HG02678 (cell line): ENCODE data around the gene KEL.
"Not testable (repeated sequence)": the region's sequence is repeated elsewhere in the genome, so short reads cannot be mapped to it uniquely, and the experiment has no call there.

Experiments
- ATAC-seq: cut with Tn5 transposase; IDR thresholded peaks from one replicate; pipeline ENCODE4 v1.9.1; 2021; ENCODE audit warnings: mild to moderate bottlenecking, moderate library complexity; ENCODE audit not compliant: unreplicated experiment

KEL gene, protein sequence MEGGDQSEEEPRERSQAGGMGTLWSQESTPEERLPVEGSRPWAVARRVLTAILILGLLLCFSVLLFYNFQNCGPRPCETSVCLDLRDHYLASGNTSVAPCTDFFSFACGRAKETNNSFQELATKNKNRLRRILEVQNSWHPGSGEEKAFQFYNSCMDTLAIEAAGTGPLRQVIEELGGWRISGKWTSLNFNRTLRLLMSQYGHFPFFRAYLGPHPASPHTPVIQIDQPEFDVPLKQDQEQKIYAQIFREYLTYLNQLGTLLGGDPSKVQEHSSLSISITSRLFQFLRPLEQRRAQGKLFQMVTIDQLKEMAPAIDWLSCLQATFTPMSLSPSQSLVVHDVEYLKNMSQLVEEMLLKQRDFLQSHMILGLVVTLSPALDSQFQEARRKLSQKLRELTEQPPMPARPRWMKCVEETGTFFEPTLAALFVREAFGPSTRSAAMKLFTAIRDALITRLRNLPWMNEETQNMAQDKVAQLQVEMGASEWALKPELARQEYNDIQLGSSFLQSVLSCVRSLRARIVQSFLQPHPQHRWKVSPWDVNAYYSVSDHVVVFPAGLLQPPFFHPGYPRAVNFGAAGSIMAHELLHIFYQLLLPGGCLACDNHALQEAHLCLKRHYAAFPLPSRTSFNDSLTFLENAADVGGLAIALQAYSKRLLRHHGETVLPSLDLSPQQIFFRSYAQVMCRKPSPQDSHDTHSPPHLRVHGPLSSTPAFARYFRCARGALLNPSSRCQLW

DNA sequence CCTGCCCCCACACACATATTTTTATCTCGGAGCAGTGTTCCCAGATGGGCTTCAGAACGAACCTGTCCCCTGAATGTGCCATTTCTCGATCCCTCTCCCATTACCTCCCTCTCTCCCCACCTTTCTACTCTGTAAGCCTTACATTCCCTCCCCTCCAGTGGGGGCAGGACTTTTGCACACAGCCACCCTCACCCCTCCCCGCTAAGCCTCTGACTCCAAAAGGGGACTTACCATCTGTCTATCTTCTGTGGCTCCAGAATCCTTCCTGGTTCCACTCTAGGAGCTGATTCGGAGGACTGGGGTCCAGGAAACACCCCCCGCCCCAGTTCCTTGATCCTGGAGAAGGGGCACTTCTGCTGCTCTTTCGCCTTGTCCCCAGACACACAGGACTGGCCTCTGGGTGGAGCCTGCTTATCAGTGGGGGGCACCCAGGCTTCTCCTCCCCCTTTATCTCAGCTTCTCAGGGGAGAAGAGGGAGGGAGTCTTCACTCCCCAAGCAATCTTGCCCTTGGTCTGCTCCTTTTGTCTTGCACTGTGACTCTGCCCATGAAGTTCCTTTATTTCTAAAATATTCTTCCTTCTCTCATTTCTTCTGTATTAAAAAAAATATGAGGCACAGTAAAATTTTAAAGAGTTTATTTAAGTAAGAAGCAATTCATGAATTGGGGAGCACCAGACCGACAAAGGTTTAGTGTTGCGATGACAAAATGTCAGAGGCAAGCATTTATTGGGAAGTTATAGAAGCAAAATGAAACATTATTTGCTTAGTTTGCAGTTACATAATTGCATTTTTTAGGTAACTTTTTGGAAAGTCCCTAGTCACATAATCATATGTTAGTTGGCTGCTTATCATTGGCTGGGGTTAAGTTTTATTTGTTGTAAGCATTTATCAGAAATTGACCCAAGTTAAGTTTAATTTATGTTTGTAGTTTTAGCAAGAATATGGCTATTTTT lies at the start of gene KEL:
Gene KEL, minus strand, starts transcription at position 391 of the 954 bp plus-strand sequence. Its CDS starts 157 bp downstream, at position 234.
- no peak for ATAC-seq

DNA sequence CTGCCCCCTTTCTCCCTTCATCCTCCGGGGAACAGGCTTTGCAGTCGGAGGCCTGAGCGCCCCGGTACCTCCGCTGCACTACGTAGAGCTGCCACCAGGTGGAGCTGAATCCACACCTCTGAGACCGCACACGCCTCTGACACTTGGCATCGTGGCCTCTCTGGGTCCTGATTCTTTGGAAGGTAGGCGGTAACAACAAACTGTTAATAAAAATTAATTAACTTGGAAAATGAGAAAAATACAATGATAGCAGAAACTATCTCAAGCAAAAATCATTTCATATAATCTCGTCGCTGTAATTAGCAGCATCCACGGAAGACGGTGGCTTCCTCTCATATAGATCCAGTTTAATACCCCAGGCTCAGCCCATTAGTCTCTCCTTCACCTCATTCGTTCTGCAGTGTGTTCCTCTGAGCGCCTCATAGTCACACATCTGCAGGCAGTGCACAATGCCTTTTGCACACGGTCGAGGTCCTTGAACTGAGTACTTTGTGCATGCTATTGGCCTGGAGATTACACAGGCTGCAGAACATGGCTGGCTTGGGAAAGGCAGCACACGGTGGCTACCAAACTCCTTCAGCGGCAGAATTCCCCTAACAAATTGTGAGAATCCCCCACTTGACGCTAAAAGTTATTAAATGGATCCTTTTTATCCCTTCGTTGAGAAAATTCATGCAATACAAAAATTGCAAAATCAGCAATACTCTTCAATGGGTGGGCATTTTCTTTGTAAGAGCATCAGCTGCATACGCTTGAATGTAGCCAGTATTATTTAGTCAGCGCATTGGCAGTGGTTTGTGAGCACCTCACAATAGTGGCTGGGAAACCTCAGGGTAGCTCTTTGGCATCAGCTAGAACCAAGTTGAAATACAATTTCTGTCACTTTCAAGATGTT lies 46.1 kb upstream of the KEL start:
- ATAC-seq = peak; percentile 93

DNA sequence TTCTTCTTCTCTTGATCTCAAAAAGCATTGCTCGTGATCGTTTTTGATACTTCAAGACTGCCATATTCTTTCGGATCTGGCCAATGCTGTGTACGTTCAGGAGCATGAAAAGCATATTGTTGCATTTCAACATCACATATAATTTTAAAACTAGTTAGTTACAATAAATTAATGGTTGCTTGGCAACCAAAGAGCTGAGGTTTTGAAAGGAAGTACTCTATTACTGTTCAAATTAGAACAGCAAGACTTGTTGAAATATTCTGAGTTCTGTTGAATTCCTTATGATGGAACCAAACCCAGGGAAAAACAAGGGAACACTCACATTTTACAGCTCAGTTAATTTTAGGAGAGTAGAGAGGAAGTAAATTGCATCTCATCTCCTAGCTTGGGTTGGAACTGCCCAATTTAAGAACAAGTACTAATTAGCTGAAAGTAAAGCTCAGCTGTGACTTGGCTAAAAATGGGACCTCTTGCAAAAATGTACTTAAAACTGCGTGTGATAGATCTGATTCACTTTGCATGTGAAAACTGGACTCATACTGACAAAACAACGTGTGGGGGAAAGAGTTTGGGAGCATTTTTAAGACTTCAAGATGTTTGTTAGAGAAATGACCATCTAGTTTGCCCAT lies 43.6 kb upstream of the KEL start:
- no peak for ATAC-seq

DNA sequence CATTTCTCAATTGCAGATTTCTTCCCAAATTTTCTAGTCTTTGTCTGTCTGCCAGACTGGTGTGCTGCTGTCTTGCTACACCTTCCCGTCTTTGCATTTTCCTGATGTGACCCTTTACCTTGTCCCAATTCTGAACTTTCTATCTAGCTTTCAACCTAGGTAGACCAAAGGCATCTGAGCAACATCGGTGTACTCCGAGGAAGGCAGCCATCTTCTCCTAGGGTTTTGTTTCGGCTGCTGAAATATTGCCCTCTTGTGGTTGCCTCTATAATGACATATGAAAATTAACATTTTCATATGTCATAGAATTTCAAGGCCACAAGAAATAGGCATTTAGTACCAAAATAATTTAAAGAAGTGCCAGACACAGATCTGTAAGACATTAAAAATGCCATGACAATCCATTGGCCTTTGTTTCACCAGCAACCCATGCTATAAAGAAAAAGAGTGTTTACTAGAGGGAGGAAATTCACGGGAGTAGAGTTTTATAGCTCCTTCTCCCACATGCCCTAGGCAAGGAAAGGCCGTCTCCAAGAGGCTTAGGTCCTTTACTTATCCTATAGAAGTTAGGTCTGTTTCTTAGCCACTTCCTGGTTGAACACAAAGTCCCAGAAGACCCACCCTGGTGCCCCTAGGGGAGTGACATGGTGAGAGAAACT lies 41.4 kb upstream of the KEL start:
- ATAC-seq = peak; percentile 62

DNA sequence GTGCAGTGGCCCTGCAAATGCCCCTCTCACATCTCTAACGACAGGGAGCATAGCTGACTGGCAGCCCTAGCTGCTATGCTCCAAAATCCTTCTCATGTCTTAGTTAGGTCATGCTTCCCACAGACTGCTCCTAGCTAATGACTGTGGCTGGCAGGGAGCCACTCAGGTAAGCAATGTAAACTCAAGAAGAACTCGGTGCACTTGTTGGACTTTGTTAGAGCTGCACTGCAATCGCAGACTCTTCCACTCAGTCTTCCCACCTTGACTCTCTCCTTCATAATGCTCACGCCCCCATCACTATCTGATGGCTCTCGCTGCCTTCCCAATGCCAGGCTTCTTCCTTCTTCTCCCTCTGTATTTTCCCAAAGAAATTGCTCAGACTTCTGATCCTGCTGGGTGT lies 40.7 kb upstream of the KEL start:
- ATAC-seq = no peak

DNA sequence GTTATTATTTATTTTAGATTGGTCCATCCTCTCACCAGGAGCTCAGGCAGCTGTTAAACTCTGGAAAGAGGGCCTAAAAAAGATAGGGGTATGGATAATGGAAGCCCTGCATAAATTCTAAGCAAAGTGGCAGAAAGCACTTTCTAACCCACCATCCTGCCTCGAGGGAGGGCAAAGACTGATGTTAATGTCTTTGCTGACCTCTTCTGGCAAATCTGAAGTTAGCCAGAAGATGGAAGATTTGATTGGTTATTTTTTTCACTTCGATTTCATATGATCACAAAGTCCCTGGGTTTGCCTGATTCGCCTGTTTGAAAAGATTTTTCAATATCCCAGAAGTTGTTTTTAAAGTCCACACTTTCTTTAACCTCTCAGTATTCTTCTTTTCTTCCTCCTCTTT lies 39.9 kb upstream of the KEL start:
- ATAC-seq = no peak

DNA sequence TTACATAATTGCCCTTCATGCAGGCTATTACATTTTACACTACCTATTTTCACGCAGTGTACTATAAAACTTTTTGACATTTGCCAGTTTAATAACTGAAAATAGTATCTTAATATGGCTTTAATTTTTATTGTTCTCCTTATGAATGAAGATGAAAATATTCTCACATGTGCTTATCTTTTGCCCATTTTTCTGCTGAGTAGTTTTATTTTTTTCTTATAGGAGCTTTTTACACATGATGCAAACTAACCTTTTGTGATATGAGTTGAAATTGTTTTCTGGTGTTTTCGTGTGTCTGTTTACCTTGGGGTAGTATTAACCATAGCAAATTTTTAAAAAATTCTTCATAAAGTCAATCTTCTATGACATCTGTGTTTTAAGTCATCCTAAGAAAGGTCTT lies 38.5 kb upstream of the KEL start:
- no peak for ATAC-seq

DNA sequence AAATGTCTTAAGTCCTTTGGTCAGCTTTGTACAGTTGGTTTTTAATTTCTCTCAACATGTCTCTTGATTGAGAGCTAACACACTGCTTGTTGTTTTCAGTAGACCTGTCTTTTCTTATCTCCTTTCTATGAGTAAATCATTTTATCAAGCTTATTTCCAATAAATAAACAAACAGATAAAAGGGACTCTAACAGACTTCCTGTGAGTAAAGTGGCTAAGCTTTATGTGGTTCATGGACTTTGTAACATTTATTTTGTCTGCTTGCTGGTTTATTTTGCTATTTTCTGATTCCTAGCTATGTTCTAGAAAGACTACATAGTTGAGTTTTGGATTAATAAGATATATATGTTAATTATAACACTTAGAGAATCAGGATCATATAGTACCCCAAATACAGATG lies 37.6 kb upstream of the KEL start:
- ATAC-seq = no peak

DNA sequence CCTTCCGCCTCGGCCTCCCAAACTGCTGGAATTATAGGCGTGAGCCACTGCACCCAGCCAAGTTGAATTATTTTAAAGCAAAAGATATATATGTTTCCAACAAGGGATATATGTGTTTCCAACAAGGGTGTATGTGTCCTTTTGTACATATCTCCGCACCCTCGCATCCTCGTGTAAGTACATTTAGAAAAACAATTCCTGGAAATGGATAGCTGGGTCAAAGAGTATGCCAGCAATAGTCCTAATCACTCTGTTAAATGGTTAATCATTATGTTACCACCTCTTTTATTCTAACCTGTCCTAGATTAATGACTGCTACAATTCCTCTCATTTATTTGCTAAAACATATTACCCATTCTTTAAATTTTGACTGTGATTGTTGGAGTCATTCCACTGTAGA lies 36.8 kb upstream of the KEL start:
- ATAC-seq = no peak

DNA sequence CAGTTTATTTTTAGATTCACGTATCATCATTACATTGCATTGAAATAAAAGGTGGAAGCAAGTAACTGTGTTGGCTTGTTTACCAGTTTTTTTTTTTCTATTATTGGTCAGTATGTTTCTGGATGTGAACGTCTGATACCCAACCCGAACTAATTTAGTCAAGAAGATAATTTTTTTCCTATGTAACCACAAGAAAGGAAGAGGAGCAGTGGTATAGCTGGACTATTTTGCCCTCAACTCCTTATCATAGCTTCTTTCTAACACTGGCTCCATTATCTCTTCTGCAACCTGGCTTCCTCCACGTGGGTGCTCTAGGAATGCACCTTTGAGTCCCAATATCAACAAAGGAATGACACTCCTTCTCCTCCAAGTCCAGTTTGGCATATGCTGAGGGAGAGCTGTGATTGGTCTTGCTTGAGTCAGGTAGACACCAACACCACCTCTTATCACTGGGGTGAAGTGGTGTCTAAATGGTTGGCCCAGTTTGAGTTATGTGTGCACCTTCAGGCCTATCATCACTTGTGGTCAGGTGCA lies 35.4 kb upstream of the KEL start:
- no peak for ATAC-seq

DNA sequence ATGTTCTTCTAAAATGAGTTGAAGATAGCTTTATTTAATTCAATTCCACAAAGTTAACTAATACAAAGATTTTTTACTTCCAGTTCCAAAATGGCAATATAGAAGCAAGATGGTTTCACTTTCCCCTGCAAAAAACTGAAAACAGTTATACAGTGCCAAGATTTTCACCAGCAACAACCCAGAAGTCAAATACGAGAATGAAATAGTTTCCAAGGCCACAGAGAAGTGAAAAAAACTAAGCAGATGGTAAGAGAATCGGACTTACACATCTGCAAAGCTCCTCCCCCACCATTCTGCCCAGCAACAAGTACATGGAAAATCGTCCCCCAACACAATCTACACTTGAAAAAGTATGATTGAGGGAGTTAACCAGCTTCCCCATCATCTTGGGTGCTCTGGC lies 30.3 kb upstream of the KEL start:
- no peak for ATAC-seq

DNA sequence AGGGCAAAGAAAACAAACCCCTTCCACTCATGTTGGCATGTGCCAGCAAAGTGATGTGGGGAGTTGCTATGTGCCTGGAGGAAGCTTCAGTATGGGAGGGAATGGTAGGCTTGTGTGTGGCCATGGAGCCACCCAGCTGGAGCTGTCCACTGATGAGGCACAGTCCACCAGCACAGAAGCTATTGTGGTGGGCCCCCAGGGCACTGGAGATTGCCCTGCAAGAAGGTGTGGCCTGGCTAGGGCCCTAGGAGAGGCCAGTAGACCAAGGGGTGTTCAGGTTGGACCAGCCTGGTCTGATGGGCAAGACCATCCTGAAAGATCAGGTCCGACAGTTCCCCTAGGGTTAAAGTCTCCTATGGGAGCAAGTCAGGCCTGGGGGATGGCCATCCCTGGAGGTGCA lies 22.1 kb upstream of the KEL start:
- no peak for ATAC-seq

DNA sequence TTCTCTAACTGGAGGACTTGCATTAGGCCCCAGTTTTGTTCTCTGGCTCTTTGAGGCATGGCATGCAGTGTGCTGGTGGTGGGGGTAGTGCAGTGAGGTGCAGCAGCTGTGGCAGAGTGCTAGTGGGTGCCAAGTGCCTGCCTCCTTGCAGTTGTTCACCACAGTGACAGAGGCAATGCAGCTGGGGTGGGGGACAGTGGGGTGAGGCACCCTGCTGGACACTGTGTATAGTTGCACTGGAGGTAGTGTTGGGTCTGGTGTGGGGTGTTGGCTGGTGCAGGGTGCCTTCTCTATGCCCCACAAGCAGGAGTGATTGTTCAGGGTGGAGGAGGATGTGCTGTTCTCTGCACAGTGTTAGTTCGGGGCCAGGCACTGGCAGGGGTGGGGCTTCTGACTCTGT lies 21.7 kb upstream of the KEL start:
- ATAC-seq = no peak

DNA sequence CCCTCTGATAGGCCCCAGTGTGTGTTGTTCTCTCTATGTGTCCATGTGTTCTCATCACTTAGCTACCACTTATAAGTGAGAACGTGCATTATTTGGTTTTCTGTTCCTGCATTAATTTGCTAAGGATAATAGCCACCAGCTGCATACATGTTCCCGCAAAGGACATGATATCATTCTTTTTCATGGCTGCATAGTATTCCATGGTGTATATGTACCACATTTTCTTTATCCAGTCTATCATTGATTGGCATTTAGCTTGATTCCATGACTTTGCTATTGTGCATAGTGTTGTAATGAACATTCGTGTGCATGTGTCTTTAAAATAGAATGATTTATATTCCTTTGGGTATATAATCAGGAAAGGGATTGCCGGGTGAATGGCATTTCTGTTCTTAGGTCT lies 16.2 kb upstream of the KEL start:
- ATAC-seq = not testable (repeated sequence)

DNA sequence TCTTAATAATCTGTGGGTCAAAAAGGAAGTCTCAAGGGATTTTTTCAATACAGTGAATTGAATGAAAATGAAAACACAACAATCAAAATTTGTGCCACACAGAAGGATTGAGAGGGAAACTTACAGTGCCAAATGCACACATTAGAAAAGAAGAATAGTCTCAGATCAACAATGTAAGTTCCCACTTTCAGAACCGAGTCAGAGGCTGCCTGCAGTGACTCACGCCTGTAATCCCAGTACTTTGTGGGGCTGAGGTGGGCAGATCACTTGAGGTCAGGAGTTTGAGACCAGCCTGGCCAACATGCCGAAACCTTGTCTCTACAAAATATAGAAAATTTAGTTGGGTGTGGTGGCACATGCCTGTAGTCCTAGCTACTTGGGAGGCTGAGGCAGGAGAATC lies 12.5 kb upstream of the KEL start:
- ATAC-seq = no peak

DNA sequence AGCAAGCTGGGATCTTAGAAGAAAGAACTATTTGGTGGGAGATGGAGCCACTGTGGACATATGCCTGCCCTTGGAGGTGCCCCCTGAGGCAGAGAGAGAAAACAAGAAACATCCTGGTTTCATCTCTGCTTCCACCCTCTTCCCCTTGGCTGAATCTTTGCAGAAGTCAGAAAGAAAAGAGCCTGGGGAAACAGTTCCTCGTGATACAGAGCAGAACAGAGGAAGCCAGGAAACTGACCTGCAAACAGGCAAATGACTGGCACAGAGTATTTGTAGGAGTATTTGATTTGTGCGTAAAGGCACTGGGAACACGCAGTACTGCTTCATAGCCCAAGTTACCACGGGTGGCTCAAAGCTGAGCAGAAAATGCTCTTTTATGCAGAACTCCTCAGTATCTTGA lies 7.0 kb upstream of the KEL start:
- ATAC-seq = no peak

DNA sequence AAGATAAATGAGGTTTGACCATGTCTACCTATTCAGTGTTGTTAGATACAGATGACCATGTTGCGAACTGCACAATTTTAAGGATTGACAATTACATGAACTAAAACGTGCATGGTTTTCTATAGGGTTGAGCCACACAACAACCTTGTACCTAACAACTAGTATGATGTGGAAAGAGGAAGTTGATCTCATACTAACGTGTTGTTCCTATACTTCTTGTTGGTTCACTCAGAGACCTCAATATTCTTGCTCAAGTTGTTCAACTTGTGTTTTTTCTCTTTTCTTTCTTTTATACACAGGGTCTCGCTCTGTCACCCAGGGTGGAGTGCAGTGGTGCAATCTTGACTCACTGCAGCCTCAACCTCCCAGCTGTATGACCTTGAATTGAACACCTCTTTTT lies 6.1 kb upstream of the KEL start:
- ATAC-seq = no peak

DNA sequence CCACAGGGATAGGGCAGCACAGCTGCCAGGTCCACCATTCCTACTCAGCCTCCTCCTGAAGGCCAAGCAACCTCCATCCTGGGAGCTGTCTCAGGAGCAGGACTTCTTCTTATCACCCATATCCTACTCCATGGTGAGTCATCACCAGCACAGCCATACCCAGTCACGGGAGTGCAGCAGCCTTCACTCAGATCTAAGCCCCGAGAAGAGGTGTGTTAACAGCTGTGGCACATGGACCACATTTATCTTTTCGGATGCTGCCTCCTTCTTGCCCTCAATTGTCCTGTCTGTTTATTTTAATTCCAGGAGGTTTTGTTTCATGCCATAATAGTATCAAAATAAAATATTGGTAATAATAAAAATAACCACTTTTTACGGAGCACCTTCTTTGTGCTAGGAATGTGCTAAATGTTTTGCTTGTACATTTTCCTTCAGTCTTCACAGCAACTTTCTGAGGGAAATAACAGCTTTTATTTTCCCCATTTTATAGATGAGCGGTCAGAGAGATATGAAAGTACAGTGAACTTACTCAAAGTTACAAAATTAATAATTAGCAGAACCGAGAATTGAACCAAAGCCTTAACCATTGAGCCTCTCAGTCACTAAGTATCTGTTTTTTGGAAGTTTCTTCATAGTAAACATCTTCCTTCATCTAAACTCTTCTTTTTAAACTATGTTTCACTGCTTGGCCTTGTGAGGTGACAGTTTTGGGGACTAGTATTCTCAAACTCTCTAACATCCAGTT lies 2.5 kb upstream of the KEL start:
- no peak for ATAC-seq
